ENCODE measurements around the gene METTL14.

Gene METTL14

DNA sequence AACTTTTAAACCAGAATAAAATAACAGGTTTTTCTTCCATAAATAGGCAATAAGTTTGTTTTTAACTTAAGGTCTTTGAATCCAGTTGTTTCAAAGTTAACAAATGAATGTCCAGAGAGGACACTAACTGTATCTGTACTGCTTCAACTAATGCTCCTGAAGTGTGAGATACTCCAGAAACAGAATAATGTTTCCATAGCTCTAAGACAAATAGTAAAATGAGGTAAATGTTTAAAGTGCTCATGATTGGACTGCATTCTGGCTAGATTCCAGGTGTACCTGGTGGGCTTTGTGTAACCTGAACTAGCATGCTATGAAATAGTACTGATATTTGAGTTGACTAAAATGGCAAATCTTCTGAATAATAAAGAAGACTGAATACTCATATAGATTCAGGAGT, 51.7 kb downstream of the METTL14 start:
- DNase-seq, result no peak

DNA sequence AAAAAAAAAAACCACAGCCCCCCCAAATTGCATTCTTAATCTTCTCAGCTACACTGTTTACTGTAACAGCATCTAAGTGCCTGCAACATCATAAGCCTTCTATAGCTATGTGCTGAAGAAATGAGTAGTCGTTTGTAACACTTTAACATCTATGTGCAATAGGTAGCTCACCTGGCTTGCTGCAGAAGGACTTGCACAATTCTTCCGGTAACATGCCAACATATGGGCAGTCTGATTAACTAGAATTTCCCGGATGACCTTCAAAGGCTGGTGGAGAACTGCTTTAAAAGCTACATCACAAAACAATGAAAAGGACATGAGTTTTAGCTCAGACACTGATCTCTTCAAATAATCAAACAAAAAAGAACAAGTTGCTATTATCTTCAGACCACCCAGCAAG, 52.9 kb downstream of the METTL14 start:
- DNase-seq, result no peak

DNA sequence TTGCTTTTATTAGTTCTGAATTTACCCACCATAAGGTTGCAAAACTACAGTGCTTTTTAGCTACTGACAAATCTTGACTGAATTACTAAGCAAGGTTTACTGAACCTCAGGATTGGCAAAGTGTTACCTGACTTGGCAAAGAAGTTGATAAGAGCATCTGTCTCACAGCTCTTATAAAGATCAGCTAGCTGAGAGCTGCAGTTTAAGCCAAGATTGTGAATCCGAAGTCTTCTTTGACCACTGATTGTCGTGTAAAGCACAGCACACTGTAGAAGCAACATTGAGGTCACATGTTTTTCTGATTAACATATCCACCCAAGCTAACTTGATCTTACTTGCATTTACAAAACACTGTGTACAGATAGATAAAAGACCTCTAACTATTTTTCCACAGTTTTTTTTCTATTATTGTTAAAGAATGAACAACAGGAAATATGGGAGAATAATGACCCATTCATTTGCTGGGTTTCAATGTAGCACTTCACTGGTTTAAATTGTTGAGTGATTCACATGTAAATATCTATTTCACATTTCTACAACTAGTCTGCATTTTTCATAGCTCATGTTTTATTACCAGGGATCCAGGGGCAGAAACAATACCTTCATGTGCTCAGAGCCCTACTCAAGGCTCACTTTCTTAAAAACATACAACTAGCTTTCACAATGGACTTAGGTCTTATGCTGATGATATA, 54.0 kb downstream of the METTL14 start:
- DNase-seq, result no peak

DNA sequence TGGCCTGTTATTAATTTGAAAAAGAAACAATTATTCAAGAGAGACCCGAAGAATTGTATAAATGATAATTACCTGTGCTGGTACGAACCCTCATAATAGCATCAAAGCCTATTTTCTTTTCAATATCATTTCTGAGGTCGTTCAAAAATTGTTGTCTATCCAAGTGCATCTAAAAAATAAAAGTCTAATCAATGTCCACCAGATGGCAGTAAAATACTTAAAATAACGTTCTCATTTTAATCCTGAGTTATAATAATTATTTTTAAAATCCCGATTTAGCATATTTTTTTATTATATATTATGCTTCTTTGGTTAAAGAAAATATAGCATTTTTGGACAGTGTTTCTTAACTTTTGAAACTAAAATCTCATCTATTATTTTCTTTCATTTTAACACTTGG, 55.7 kb downstream of the METTL14 start:
- no peak for DNase-seq

DNA sequence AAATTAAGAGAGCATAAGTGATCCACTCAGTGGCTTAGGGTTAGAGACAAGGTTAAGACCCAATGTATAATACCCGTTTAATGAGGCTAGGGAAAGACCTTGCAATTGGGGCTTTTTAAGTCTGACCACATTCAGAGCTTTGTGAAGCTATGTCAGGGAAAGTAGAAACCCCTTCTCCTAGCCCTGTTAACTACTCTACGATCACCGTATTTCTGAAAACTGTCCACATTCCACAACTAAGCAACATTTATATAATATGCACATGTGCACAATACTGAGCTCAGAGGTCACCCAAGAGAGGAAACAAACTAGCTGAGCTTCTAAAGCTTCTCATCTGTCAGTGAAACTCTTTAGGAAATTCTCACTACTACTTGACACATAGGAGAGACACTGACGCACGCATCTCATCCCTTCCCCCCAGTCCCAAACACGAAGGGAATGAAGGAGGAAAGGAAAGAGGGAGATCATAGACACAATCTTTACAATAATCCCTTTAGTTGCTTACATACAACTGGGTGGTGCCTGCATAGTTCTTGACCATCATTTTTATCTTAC, 56.2 kb downstream of the METTL14 start:
- DNase-seq, result no peak

DNA sequence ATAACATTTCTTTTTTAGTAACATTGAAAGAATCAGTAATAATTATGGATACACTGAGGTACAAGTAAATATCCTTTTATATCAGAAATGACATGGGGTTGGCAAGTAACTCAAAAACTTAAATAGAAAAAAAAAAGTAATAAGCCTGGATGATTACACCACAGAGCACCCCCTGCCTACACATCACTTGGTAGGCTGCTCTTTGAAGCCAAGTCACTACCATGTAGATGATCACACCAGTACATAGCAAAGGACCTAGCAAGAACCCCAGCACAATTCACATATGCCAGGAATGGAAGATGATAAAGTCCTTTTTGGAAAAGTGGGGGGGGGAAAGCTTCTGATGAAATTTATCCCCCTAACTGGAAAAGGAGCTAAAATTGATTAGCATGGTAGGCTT, 56.9 kb downstream of the METTL14 start:
- no peak for DNase-seq

DNA sequence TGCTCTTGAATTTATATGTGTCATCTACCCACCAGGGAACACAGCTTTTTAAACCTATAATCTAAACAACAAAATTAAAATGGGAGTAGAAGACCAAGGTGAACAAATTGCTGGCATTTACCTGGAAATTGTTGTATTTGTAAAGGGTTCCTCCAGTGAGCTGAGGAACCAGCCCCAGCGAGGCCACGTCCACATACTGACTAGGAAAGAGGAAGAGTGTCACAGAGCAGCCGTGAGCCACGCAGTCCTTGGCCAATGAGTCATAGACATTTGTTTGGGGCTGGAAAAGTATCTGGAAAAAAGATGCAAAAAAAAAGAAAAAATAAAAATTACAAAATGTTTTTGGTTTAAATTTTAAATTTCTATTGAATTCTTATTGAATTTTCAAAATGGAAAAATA, 58.7 kb downstream of the METTL14 start:
- no peak for DNase-seq

DNA sequence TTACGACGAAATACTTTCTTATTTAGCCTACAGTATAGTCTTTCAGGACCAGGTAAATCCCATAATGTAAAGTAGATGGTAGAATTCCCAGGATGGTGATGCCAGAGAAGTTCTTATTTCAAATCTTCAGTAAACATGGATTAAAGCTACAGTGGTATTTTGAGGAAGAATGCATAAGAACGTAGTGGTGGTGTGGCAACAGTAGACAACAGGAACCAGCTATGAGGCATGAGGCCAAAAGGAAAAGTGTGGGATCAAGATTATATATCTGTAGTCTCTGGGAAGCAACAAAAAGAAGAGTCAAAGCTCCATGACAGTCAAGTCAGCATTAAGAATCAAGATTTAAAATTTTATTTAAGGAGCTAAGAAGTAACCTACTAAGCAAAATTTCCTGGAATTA, 60.2 kb downstream of the METTL14 start:
- no peak for DNase-seq

DNA sequence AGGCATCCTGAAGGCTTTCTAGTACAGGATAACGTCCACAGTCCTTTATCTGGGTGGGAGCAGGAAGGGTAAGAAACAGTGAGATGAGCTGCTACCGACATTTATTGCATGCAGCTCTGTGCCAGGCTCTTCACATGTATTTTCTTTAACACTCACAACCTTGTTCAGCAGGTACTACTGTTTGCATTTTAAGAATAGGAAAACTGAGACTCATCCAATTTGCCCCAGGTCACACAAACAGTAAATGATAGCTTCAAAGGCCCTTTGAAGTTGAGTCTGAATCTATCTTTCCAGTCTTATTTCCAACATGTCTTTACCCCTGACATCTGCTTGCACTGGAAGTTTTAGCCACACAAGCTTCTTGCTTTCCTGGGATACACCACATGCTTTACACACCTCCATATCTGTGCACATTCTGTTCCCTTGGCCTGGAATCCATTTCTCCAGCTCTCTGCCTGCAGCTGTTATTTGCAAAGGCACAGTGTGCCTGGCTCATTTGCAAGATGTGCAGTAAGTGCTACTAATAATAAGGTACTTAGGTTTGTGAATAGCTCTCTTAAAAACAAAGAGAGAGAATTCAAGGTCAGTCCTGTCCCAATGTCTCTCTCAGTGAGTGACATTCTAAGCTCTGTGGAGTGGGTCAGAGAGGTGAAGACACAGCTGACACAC, 61.2 kb downstream of the METTL14 start:
- DNase-seq, result no peak

- no peak for DNase-seq
Observed at GRCh38 chr4:118749347-118749988, 64.3 kb downstream of the METTL14 start.

DNA sequence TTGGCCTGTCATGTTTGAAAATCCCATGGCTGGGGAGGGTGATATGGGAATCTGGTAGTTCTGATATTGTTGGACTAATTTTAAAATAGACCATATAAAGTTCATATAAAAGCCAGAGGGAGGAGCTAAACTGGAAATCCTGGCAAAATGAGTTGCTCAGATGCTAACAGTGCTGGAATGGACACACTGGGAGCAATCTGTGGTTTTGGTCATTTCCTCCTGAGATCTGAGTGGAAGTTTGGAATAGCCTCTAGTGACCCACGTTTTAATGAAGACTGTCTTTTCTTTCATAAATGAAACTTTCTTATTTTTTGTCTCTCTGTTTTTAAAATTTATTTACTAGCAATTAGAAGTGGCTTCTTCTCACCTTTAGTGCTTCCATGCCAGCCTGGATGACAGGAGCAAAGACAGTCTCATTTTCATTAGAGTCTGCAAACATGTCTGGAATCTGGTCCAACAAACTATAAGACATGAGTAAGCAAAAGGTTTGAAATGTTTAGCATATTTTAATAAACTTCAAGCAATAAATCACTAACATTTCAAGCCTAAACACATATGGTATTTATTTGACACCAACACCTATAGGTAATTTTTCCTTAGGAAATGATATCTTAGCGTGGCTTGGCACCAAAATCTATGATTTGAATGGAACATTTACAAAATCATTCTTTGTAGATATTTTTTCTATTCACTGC, 66.6 kb downstream of the METTL14 start:
- no peak for DNase-seq

DNA sequence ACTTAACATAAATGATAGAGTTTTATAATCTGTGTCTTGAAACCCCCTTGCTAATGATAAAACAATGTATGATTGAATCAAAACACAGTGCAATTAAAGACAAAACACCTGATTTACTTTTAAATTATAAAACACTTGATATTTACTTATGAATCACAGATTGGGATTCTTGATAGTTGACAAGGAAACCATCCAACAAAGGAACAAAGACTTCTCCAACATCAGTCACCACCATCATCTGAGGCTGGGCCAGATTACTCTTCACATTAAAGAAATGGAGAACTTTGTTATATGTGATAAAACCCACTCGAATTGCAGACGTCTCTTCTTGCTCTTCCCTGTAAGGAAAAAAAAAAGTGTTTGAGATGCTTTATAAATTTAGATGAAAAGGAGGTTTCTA, 67.4 kb downstream of the METTL14 start:
- no peak for DNase-seq

- DNase-seq, result no peak
Observed at GRCh38 chr4:118753096-118753495, 67.9 kb downstream of the METTL14 start.

GRCh38 chr4:118753685-118754084, 68.5 kb downstream of the METTL14 start:
- DNase-seq, result no peak

GRCh38 chr4:118754890-118755289, 69.7 kb downstream of the METTL14 start:
- no peak for DNase-seq

- DNase-seq, result no peak
Observed at GRCh38 chr4:118755438-118756226, 70.4 kb downstream of the METTL14 start.

DNA sequence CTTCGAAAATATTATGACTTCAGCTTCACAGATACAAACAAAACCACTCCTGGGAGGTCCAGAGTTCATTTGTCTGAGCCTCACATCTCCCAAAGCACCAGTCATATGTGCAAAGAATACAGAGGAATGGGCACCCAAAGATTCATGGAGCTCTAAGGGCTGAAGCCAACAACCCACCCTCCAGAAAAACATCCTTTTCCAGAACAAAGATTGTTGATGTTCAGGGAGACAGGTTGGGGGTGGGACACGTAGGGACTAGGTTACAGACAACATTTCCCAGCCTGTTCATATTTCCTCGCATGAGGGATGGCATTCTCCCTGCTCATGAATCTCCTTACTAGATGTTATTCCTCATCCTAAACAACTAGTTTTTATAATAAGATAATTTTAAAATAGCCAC, 71.2 kb downstream of the METTL14 start:
- DNase-seq, result no peak

DNA sequence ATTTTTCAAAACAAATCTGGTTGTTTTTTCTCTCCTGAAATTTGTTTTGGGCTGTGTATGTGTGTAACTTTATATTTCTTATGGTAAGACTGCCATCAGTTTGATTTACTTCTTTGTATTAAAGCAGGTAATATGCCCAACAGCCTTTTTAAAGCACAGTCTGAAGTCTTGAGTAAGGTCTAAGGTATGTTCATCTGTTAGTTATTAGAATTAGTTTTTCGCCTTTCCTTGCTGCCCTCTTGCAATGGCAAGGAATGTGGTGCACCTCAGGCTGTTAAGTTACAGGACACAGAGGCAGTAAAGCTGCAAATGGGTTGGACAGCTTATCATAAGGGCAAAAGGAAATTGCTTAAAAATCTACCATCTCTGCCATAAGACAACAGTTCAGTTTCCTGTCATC, 71.8 kb downstream of the METTL14 start:
- DNase-seq, result no peak

- no peak for DNase-seq
Observed at GRCh38 chr4:118757761-118758251, 72.6 kb downstream of the METTL14 start.

DNA sequence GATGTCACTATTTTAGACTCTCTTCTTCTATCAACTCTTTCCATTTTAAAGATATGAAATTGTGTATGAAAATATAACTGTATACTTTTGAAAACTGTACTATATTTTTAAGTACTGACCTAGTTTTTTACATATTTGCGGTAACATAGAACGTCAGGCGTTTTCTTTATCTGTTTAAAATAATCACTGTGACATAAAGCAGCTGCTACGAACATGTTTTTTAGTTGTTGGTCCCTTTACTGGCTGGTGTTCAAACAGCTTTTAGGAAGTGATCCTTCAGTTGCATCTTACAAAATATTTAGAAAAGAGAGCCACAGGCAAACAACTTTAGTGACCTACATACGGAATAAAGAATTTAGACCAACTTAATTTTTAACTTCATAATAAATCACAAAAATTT, 73.1 kb downstream of the METTL14 start:
- DNase-seq, result no peak

GRCh38 chr4:118759481-118759880, 74.3 kb downstream of the METTL14 start:
- no peak for DNase-seq

GRCh38 chr4:118760092-118760491, 74.9 kb downstream of the METTL14 start:
- no peak for DNase-seq

All from bone marrow (tissue), 2 donors.